HG02623 (cell line): ENCODE results near the gene C14orf39.
"Not testable (repeated sequence)": the region's sequence is repeated elsewhere in the genome, so short reads cannot be mapped to it uniquely, and the experiment has no call there.

Experiments
- ATAC-seq: cut with Tn5 transposase; IDR thresholded peaks from one replicate; pipeline ENCODE4 v1.9.1; 2021; ENCODE audit warnings: moderate library complexity; ENCODE audit not compliant: unreplicated experiment

The C14orf39 gene

GRCh38 chr14:60495946-60496345, 10.1 kb upstream of the C14orf39 start:
- no peak for ATAC-seq

- no peak for ATAC-seq
These were observed 4.4 kb upstream of the C14orf39 start for GRCh38 chr14:60490270-60490669.

GRCh38 chr14:60488175-60488574, 2.3 kb upstream of the C14orf39 start:
- no peak for ATAC-seq

DNA sequence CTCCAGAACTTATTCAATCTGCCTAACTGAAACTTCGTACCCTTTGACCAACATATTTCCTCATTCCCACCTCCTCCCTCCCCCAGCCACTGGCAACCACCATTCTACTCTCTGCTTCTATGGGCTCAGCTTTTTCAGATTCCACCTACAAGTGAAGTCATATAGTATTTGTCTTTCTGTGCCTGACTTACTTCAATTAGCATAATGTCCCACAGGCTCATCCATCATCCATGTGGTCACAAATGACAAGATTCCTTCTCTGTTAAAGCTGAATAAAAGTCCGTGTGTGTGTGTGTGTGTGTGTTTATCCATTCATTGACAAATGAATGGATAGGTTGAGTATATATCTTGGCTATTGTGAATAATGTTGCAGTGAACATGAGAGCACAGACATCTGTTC, 1.3 kb upstream of the C14orf39 start:
- ATAC-seq: no peak

GRCh38 chr14:60485057-60485597, 736 bp downstream of the C14orf39 start:
- no peak for ATAC-seq

GRCh38 chr14:60482743-60483142, 3.1 kb downstream of the C14orf39 start:
- no peak for ATAC-seq

DNA sequence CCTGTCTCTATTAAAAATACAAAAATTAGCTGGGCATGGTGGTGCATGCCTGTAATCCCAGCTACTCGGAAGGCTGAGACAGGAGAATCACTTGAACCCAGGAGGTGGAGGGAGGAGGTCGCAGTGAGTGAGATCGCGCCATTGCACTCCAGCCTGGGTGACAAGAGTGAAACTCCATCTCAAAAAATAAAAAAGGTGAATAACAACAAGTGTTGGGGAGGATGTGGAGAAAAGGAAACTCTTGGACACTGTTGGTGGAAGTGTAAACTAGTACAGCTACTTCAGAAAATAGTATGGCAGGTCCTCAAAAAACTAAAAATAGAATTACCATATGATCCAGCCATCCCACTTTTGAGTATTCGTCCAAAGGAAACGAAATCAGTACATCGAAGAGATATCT, 5.6 kb downstream of the C14orf39 start:
- ATAC-seq: not testable (repeated sequence)

- no peak for ATAC-seq
These were observed 30.0 kb downstream of the C14orf39 start for GRCh38 chr14:60455875-60456274.

GRCh38 chr14:60430276-60430675, 55.6 kb downstream of the C14orf39 start:
- ATAC-seq: no peak

GRCh38 chr14:60420050-60420449, 65.8 kb downstream of the C14orf39 start:
- ATAC-seq: no peak

DNA sequence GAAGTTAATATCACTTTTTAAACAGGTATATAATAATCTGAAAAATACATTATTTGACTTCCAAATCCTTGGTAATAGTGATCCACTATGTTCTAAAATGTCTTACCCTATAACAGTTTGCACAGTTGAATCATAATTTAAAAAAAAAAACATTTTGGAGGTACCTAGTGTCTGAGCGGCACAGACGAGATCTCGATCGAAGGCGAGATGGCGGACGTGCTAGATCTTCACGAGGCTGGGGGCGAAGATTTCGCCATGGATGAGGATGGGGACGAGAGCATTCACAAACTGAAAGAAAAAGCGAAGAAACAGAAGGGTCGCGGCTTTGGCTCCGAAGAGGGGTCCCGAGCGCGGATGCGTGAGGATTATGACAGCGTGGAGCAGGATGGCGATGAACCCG, 88.3 kb downstream of the C14orf39 start:
- ATAC-seq: not testable (repeated sequence)

GRCh38 chr14:60396718-60397343, 89.0 kb downstream of the C14orf39 start:
- ATAC-seq: no peak
